Tongue (tissue), 2 donors: Measurements from ENCODE around the gene TLX1. TPM values are rescaled to one million over a fixed set of nuclear protein-coding genes. Genes with fewer than 3 reads are reported as not detected.
A peak's percentile ranks its signal among the peaks of the same experiment; 100 is the strongest.

ENCODE experiments used
- DNase-seq: peaks from one replicate; pipeline ENCODE4 v3.0.0-alpha.2; 2015
- total RNA-seq: library from RNA; depleted of rRNA; stranded (reverse); fragments of >200 nt; gene quantifications from one replicate; pipeline ENCODE4 v1.2.3, GENCODE V29; 2014

TLX1 gene
- total RNA-seq, 1 donor from 2014 or later: 1.3 TPM

GRCh38 chr10:101134299-101135127 lies 3.4 kb downstream of the TLX1 start:
- no peak for DNase-seq

GRCh38 chr10:101135141-101136006 lies 4.3 kb downstream of the TLX1 start:
- no peak for DNase-seq

GRCh38 chr10:101136007-101136707 lies 5.1 kb downstream of the TLX1 start:
- DNase-seq: no peak

GRCh38 chr10:101136708-101137121 lies 5.6 kb downstream of the TLX1 start:
- no peak for DNase-seq

- no peak for DNase-seq
Measured at GRCh38 chr10:101137271-101137670, 6.2 kb downstream of the TLX1 start.

- no peak for DNase-seq
Measured at GRCh38 chr10:101138788-101139420, 7.8 kb downstream of the TLX1 start.

GRCh38 chr10:101139421-101139911 lies 8.4 kb downstream of the TLX1 start:
- DNase-seq: no peak

GRCh38 chr10:101140084-101140949 lies 9.2 kb downstream of the TLX1 start:
- DNase-seq: no peak

- no peak for DNase-seq
Measured at GRCh38 chr10:101140950-101141615, 10.0 kb downstream of the TLX1 start.

GRCh38 chr10:101141616-101142532 lies 10.8 kb downstream of the TLX1 start:
- peak; percentile 91 for DNase-seq

GRCh38 chr10:101142533-101143344 lies 11.6 kb downstream of the TLX1 start:
- DNase-seq: no peak

GRCh38 chr10:101143345-101143630 lies 12.2 kb downstream of the TLX1 start:
- no peak for DNase-seq

- no peak for DNase-seq
Measured at GRCh38 chr10:101144053-101144452, 13.0 kb downstream of the TLX1 start.

GRCh38 chr10:101145145-101145544 lies 14.0 kb downstream of the TLX1 start:
- DNase-seq: no peak

GRCh38 chr10:101145750-101146391 lies 14.8 kb downstream of the TLX1 start:
- no peak for DNase-seq

GRCh38 chr10:101146392-101147251 lies 15.5 kb downstream of the TLX1 start:
- DNase-seq: no peak

GRCh38 chr10:101151395-101151794 lies 20.3 kb downstream of the TLX1 start:
- no peak for DNase-seq
